Fibroblast of skin of left quadriceps (primary cell): ENCODE results near the gene PDGFB.
A peak's percentile ranks its signal among the peaks of the same experiment; 100 is the strongest.

ENCODE experiments used
- DNase-seq, 2 experiments: peaks; one replicate each; pipeline ENCODE4 v3.0.0-alpha.2; 2013; ENCODE audit warnings: low read depth in 2 of 2

PDGFB gene

DNA sequence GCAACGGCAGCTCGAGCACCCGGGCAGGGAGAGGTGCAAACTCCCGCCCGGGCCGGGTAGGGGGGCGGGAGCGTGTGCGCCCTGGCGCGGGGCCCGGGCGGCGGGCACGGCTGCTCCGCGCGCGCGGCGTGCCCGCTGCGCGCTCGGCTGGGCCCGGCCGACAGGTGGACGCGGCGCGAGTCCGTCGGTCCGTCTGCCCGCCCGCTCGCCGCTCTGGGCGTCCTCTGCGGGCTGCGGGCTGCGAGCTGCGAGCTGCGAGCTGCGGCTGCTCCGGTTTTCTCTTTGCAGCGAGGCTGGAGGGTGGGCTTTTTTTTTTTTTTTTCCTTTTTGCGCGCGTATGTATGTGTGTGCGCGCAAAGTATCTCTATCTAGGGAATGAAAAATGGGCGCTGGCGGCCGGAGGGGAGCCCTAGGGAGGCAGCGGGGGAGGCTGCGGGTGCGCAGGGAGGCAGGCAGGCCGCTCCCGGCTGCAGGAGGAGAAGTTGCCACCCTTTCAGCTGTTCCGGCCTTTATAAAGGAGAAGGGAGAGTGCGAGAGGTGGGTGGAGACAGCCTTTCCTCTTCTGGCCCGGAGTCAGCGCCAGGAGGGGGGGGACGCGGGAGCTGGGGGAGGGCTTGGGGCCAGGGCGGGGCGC lies at the start of gene PDGFB:
Gene PDGFB (minus strand): TSS at position 487 of the 634 bp plus-strand sequence. CDS start 1,019 bp downstream, outside the sequence.
- no peak for DNase-seq

DNA sequence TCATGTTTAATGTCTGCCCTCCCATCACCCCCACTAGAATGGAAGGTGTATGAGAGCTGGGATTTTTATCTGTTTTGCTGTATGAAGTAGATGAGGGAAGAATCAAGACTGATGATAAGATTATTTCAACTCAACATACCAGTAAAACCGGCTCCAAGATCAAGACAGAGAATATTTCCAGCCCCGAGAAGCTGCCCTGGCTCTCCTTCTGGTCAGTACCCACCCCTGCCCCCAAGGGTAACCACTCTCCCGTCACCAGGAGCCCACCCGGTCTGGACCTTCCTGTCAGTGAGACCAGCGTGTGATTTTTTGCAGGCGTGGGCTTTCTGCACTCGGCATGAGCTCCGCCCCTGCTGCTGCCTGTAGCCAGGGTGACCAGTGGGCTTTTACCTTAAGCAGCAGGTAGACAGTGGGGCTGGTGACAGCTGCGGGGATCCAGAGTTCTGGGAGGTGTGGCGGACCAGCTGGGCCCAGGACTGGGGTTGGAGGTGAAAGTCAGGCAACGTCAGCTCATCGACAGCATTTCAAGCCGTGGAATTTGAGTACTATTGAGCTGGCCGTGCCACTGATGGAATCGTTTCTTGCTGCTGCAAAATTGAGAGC lies 49.1 kb upstream of the PDGFB start:
- no peak for DNase-seq

DNA sequence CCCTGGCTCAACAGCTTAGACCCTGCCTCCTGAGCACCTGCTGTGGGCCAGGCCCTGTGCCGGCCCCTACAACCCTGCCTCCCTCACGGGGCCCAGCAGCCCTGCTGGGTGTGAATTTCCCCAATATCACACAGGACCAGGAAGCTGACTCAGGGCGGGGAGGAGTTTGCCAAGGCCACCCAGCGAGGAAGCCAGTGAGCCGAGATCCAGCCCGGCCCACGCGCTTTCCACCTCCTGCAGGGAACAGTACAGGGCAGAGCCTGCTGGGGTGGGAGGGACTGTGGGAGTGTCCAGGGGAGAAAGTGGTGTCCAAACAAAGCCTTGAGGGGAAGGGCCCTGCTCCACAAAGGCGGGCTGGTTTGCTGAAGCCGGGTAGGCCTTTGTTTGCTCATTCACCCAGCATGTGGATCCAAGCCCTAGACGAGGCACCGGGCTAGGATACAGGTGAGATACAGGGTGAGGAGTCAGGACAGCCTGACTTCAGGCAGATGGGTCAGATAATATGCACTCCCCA lies 47.8 kb upstream of the PDGFB start:
- DNase-seq = peak; percentile 85 to 86

DNA sequence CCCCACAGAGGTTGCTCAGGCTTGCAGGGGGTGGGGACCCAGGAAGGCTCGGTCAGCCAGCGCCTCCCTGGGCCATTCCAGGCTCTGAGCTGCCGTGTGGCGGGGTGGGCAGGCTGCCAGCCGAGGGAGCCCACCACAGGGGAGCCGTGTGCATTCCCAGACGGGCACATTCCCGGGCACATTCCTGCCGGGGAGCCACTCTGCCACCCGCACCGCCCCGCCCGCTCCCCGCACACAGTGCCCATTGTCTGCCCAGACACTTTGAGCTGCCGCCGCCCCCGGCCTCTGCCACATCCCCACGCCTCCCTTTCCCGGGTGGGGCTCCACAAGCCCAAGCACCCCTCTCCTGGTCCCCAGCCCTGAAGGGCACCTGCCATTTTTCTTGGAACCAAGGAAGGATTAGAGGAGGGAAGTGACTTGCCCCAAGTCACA lies 47.3 kb upstream of the PDGFB start:
- no peak for DNase-seq

DNA sequence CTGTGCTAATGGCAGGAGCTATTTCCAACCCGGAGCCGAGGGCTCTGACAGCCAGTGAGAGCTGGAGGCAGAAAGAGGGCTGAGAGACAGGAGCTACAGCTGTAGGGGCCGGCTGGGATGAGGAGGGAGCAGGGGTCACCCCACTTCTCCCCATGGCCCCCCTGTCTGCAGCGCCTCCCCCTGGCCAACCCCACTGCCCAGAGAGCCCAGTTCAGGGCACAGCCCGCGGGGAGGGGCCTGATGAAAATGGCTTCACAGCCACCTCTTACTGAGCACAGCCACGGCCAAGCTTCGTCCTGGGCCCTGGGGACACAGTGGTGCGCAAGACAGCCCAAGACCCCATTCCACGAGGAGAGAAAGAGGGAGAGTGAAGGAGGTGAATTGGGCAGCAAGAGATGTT lies 46.7 kb upstream of the PDGFB start:
- no peak for DNase-seq

DNA sequence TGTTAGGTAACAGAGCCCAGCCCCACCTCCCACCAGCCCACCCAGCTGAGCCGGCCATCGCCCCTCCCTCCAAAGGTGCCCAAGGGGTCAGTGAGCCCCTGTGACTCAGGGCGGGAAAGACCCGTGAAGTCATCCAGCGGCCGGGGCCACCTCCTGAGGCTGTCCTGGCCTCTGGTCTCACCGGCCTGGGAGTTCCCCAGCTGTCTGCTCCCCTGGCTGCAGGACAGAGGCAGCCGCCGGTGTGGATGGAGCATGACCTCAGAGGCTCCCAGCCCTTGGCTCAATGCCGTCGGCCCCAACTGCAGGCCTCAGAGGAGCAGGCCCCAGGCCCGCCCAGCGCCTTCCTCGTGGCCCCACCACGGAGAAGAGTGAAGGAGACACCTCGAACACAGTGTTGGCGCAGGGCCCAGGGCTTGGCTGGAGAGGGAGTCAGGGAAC lies 46.0 kb upstream of the PDGFB start:
- no peak for DNase-seq

DNA sequence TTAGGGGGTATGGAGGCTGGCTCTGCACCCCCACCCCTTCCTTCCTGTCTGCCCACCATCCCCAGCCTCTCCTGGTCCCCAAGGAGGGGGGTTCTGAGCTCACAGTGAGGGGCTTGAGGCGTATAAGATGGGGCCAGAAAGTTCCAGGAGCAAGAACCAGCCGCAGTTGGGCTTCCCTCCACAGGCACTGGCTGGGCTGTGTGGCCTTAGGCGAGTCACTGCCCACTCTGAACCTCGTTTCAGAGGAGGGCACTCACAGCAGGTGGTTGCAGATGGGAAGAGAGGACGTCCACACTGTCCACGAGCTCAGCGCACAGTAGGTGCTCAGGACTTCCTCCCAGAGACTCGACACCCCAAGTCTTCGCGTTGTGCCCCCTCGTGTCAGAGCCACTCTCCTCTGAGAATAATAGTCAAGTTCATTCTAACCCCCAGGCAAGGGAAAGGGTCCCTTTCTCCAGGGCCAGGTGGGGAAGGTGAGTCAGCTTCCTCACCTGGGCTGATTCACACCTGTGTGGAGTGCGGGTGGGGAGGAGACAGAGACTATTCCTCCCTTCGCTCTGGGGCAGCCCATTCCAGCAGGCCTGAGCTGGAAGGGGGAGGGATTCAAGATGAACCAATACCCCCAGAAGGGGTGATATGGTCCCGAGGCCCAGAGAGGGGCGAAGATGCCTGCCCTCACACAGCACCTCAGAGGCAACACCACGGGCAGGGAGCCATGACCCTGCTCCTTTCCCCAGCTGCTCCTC lies 45.4 kb upstream of the PDGFB start:
- no peak for DNase-seq

DNA sequence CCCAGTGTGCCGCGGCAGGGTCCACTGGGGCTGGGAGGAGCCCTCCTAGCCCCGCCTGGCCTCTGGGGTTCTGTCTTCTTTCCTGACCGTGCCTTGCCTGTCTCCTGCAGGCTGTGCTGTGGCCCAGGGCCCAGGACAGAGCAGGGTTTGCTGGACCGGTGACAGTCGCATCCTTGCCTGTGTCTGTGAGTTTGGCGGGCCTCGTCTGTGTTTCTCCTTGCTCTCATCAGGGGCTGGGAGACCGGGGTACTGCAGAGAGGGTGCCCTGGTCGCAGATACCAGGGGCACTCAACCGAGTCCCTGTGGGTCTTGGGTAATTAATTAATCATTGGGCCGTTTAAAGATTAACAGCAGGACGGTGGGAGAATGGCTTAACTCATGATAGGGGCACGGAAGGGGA lies 44.8 kb upstream of the PDGFB start:
- no peak for DNase-seq

DNA sequence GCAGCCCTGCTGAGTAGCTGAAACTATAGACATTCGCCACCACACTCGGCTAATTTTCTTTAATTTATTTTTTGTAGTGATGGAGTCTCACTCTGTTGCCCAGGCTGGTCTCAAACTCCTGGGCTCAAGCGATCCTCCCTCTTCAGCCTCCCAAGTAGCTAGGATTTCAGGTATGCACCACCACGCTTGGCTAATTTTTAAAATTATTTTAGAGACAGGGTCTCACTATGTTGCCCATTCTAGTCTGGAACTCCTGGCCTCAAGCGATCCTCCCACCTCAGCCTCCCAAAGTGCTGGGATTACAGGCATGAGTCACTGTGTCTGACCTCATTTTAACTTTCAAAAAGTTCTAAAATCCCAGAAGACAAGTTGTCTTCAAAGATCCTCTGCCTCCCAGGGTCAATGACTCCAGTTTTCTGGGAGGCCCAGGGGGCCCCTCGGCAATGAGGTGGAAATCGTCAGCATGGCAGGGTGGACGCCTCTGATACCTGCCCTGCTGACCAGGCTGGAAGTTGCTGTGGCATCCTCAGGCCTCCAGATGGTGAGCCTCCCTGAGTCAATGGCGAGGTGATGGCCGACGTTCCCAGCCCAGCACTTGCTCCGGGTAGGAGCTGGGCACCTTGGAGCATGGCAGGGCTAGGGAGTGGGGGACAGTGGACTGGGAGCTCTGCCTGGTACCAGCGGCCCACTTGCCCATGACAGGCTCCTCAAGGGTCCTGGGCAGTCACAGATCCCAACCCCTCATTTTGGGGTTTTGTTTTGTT lies 43.5 kb upstream of the PDGFB start:
- DNase-seq = no peak

DNA sequence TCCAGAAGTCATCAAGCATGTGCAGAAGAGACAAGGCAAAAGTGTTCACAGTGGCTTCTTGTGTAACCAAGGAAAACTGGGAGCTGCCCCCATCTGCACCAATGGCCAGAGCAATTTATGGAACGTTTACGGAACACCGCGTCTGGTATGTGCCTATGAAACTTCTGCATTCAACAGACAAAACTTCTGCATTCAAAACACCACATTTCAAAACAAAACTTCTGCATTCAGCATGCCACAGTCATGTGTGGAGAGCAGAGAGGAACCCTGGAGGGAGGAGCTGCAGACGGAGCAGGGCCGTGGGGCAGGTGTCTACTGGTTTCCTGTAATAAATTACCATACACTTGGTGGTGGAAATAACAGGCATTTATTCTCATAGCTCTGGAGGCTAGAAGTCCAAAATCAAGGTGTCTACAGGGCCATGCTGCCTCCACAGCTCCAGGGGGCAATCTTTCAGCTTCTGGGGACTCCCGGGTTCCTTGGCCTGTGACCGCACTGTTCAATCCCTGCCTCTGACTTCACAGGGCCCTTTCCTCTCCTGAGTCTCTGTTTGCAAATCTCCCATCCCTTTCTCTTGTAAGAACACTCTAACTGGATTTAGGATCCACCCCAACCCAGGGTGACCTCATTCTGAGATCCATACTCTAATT lies 42.4 kb upstream of the PDGFB start:
- no peak for DNase-seq

DNA sequence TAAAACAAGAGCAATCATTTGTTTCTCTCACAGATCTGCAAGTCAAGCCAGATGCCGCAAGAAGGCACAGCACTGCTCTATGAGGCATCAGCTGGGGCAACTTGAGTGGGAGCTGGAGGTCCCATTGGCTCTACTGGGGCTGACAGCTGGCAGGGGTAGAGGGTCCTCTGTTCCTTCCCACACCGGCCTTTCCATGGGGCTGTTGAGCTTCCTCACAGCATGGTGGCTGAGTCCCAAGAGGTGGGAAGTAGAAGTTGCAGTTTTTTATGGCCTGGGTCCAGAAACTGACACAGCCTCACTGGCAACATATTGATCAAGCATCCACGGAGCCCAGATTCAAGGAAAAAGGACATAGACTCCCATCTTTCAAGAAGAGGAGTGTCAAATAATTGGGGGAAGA lies 40.2 kb upstream of the PDGFB start:
- DNase-seq = no peak

DNA sequence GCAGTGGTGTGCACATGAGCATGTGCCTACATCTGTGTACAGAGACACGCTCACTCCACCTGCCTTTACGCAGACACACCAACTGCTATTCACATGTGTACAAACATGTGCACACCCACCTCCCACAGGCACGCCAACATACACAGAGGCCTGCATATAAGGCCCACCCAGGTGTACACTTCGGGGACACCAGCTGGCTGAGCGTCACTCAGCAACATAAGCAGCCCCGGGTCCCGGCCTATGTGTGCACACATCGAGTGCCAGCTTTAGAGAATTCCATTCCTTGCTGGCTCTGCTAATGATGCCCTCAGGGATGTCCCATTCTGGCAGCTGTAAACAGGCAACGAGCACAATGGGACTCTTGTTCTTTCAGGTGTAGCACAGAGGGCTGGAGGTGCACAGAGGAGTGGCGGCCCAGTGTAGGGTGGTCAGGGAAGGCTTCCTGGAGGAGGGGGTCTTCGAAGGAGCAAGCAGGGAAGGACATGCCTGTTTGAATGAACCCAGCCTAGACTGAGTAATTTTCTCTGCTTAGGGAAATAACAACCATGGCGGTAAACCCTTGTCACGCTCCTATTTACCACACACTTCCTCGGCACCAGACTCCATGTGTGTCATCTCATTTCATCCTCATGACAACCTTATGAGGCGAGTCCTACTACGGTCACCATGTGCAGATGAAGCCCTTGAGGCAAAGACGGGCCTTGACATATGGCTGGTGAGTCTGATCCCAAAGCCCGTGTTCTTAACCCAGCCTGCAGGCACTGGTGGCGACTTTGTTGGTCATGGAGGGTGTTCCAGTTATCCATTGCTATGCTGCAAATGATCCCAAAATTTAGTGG lies 39.6 kb upstream of the PDGFB start:
- DNase-seq = no peak

DNA sequence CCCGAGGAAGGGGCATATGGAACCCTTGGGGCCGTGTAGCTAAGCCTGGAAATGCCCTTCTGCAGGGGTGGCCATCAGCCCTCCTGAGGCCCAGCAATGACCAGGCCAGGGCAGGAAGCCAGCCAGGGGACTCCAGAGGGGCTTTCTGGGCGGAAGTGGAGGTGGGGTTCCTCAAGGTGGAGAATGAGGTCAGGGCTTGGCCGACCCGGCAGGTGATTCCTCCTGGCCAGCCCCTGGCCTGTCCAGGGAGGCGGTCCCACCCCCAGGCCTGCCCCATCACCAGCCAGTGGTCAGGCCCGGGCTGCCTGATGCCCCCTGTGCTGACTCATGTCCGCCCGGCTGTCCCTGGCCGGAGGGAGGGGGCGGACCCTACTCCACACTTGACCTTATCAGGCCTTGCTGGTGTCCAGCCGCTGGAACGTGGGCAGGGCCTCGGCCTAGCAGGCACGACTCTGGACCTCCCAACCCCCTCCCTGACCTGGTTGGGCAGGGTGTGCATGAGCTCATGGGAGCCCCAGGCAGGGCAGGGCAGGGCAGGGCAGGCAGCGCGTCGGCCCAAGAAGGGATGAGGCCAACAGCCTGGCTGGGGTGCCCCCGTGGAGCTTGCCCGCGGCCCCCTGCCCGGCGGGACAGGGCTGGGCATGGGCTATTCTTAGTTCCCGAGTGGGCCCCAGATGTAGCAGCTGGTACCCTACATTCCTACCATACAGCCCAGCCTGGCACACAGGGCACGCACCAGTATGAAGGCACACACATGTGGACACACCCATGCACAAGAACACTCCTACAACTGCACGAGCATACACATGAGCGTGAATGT lies 38.8 kb upstream of the PDGFB start:
- DNase-seq = no peak

DNA sequence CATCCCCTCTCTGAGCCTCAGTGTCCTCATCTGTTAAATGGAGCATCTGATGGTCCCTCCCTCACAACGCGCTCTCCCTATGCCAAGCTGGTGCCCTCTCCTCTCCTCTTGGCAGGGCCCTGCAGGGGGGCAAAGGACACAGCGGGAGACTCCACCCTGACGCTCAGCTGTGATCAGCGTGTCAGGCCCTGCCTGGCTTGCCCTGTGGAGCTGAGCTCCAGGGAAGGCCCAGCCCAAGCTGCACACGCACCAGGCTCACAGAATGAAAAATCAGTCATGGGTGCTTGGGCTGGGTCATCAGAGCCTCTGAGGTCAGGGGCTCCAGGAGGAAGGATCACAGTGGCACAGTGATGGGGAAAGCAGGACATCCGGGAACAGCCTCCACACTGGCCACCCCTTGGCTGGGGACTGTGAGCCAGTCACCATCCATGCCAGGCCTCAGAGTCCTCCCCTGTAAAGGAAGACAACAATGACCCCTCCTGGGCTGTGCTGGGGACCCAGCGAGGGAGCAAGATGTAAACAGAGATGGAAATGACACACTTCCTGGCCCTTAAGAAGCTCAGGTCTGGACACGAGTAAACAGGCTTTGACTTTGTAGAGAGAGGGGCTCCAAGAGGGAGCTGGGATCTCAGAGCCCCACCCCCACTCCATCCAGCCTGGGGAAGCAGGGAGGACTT lies 38.0 kb upstream of the PDGFB start:
- DNase-seq = no peak

DNA sequence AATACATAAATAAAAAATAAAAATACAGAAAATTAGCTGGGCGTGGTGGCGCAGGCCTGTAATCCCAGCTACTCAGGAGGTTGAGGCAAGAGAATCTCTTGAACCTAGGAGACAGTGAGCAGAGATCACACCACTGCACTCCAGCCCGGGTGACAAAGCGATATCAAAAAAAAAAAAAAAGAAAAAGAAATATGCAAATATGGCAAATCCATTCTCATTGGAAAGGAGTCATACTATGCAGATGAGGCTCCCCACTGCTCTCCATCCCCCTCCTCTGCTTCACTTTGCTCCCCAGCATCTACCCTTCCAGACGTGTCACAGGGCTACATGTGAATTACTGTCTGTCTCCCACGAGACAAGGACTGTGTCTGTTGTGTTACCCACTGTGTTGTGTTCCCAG lies 36.3 kb upstream of the PDGFB start:
- no peak for DNase-seq

DNA sequence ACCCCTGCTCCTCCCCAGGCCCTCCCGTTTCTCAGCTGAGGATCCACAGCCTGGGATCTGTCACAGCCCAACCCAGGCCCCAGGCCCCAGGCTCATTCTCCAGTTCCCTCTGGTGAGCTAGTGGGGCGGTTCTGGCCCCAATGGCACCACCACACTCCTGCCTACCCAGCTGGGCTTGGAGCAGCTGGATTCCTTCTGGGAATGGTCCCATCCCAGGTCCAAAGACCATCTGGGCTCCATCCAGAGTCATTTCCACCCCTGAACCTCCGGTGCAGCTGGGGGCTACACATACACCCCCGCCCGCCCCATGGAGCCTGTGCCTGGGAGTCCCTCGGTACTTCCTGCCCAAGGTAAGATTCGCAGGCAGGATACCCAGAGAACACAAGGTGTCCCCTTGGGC lies 35.5 kb upstream of the PDGFB start:
- no peak for DNase-seq

DNA sequence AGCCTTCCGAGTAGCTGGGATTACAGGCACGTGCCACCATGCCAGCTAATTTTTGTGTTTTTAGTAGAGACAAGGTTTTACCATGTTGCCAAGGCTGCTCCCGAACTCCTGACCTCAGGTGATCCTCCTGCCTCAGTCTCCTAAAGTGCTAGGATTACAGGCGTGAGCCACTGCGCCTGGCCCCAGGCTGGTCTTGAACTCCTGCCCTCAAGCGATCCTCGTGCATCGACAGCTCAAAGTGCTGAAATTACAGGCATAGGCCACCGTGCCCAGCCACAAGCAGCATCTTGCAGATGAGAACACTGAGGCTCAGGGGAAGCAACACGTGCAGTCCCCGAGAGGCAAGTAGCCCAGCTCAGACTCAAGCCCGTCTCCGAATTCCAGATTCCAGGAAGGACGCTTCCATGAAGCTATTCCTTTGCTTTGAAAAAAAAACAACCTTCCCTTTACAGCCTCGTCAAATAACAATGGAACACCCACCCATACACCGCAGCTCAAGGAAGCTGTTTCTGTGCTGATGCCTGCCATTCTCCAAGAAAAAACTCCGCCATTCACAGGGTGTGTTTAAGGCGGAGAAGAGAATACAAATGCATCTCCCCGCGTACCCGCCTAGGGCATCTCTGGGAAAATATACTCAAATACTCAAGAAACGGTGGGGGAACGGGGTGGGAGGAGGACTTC lies 34.5 kb upstream of the PDGFB start:
- no peak for DNase-seq

DNA sequence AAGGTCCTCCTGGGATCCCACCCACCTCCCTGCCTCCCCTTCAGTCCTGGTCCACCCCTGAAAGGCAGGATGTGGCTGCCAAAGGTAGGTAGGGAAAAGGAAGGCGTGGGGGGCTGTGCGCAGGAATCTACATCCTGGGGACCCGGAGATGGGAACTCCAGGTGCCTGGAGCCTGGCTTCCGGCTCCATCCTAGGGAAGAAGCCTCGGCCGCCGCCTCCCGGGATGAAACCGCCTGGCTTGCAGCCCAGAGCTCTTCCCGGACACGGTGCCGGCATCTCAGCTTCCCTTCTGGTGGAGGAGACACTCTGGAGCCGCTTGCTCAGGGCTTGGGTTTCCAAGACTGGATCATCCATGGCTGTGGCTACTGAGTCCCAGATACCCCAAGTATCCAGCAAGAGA lies 33.3 kb upstream of the PDGFB start:
- DNase-seq = no peak
